NCI-H1694 (cell line): ENCODE data around the gene DAW1.
"Not testable (repeated sequence)": the region's sequence is repeated elsewhere in the genome, so short reads cannot be mapped to it uniquely, and the experiment has no call there.

Experiments used
- DNase-seq: peaks from one replicate; lab custom pipeline; 2025; lab: John Stamatoyannopoulos, UW

Gene DAW1

GRCh38 chr2:227914362-227914761, 42.9 kb downstream of the DAW1 start:
- DNase-seq = no peak

- no peak for DNase-seq
These were observed 50.2 kb downstream of the DAW1 start for GRCh38 chr2:227921648-227922047.

GRCh38 chr2:227932001-227932400, 60.6 kb downstream of the DAW1 start:
- no peak for DNase-seq

- DNase-seq = no peak
These were observed 61.0 kb downstream of the DAW1 start for GRCh38 chr2:227932403-227932802.

- DNase-seq = no peak
These were observed 62.5 kb downstream of the DAW1 start for GRCh38 chr2:227933884-227934283.

GRCh38 chr2:227936249-227936648, 64.8 kb downstream of the DAW1 start:
- not testable (repeated sequence) for DNase-seq

GRCh38 chr2:227939271-227940027, 68.0 kb downstream of the DAW1 start:
- peak; percentile 27 for DNase-seq

- DNase-seq = no peak
These were observed 70.6 kb downstream of the DAW1 start for GRCh38 chr2:227942021-227942420.

- DNase-seq = no peak
These were observed 71.5 kb downstream of the DAW1 start for GRCh38 chr2:227942965-227943364.

GRCh38 chr2:227960317-227960716, 88.9 kb downstream of the DAW1 start:
- DNase-seq = no peak

GRCh38 chr2:227971619-227972230, 100.3 kb downstream of the DAW1 start:
- no peak for DNase-seq

GRCh38 chr2:227973241-227973640, 101.8 kb downstream of the DAW1 start:
- no peak for DNase-seq
